KOPT-K1 (cell line): ENCODE data around the gene RGS16.

Experiments used
- H3K27ac ChIP-seq: fragments of 200-600 bp; sonication (generic); 2 replicates; pipeline ENCODE4 v1.5.1; 2016; ENCODE audit warnings: antibody characterized with exemption, mild to moderate bottlenecking, low read depth, low read length; ENCODE audit not compliant: poor library complexity, severe bottlenecking
- H3K36me3 ChIP-seq: fragments of 200-600 bp; sonication (generic); 2 replicates; pipeline ENCODE4 v1.5.1; 2017; ENCODE audit warnings: antibody characterized with exemption, mild to moderate bottlenecking, low read length, moderate library complexity; ENCODE audit not compliant: insufficient read depth
- H3K9me3 ChIP-seq: fragments of 200-600 bp; sonication (generic); 2 replicates; pipeline ENCODE4 v1.5.1; 2017; ENCODE audit warnings: antibody characterized with exemption, low read length, mild to moderate bottlenecking; ENCODE audit not compliant: insufficient read depth, poor library complexity, severe bottlenecking

Gene RGS16

DNA sequence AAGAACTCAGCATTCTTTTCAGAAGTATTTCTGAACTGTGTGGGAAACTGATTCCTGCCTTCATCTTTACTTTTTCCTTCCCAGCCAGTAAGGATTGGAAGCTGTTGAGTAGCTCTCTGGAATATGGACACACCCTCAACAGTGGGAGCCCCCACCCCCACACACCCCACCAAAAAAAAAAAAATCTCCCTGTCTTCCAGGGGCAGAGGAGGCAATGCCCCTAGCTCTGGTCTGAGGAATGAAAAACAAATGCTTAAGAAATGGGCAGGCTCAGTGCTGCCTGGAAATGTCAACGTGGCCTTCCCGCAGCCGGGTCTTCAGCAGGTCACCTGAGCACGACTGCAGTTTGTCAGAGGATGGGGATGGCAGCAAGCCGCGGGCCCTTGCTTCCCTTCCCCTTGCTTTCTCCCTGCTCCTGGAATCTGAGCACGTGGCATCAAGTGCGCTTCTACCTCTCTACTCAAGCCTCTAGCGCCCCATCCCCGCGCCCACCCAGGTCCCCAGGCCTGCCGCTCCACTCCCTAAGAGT is 479 bp downstream of the RGS16 start:
- no peak overlapping the region for H3K27ac ChIP-seq
- H3K9me3 ChIP-seq, result no peaks in the 10 kb centered on the region
- H3K36me3 ChIP-seq, result no peaks in the 10 kb centered on the region

DNA sequence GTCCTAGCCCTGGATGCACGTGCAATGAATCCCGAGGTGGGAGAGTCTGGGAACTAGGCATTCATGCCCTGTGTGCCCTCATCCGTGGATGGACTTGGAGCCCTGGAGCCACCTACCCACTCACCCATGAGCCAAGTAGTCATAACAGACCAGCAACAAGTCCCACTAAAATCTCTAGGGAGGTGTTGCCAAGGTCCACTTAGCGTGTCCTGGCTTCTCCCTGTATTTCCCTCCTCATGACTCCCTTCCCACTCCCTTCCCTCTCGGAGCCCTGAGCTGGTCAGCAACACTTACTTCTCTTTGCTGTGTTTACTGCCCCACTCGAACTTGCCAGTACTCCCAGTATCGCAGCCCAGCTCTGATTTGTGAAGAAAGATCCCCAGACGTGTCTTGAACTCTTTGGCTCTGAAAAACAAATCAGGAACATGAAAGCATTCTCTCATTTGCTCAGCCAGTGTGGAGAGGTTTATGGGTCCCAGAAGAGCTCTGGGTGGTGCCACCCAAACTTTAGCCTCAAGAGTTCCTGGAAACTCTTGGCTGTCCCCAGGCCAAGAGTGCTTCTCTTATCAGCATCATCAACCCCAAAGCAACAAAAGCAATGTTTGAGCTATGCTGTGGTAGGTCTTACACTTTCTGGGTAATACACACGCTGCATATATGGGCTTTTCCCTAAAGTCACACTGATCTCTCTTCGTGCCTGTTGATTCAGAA is 1.1 kb downstream of the RGS16 start:
- Histone ChIP-seq H3K9me3 (no peaks in the 10 kb centered on the region), H3K27ac (no peak overlapping the region), H3K36me3 (no peaks in the 10 kb centered on the region)

DNA sequence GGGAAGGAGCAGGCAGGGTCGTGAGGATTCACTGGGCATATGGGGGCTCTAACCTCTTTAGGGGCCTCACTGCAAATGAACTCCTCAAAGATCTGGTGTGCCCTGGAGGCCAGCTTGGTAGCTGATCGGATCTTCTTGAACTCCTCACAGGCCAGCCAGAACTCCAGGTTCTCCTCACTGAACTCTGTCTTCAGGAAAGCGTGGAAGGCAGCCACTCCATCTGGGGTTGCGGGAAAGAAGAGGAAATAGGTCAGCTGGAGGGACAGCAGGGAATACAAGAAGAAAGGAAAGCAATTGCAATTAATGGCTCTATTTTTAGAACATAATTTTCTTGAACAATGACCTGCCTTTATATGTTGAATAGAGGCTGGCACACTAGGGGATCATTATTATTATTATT is 2.3 kb downstream of the RGS16 start:
- Histone ChIP-seq H3K36me3 (no peaks in the 10 kb centered on the region), H3K27ac (no peak overlapping the region), H3K9me3 (no peaks in the 10 kb centered on the region)

GRCh38 chr1:182601416-182601786 is 2.8 kb downstream of the RGS16 start:
- Histone ChIP-seq H3K9me3 (no peaks in the 10 kb centered on the region), H3K36me3 (no peaks in the 10 kb centered on the region), H3K27ac (no peak overlapping the region)

DNA sequence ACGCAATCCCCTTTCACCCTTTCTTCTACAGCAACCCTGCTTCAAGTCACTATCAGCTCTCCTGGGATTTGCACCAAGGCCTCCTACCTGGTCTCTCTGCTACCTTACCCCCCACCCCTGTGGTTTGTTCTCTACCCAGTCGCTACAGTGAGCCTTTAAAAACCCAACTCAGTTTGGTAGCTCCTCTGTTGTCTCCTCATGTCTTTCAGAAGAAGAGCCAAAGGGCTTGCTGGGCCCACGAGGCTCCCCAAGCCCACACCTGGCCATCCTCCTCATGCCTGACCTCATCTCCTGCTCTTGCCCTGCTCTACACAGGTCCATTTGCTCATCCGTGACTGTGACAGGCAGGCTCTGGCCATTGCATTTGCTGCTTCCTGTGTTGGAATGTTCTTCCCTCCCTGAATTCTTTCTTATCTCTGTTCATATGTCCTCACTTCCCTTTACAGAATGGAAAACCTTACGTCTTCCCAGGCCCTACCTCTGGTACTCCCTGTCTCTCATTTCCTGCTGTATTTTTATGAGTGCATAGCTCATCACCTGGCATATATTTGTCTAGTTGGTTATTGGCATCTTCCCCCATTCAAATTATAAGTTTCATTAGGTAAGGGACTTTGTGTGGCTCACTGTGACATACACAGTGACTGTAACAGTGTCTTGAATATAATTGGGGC is 3.3 kb downstream of the RGS16 start:
- Histone ChIP-seq H3K9me3 (no peaks in the 10 kb centered on the region), H3K36me3 (no peaks in the 10 kb centered on the region), H3K27ac (no peak overlapping the region)

DNA sequence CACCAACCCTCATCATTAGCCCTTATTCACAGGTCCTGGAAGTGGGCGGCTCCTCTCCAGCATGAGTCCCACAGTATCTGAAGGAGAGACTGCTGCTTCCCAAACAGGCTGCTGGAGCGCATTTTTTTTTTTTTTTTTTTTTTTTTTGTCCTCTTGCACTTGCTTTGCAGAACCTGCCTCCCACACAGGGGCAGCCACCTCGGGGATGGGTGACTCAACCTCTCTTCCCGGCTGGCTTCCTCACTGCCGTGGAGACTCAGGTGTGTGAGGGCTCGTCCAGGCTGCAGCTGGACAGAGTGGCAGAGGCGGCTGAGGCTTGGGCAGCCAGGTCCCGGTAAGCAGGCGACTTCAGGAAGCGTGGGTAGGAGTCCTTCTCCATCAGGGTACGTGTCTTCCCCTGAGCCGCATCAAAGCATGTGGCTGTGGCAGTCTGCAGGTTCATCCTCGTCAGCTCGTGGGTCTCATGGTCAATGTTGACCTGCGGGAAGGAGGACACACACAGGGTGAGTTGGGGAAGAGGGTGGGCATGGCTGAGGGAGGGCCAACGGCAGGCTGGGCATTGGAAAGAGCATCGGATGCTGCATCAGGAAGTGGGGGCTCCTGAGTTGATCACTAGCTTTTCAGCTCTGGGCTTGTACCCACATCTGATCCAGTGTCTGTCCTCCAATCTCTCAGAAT is 4.0 kb downstream of the RGS16 start:
- Histone ChIP-seq H3K27ac (no peak overlapping the region), H3K36me3 (no peaks in the 10 kb centered on the region), H3K9me3 (no peaks in the 10 kb centered on the region)

DNA sequence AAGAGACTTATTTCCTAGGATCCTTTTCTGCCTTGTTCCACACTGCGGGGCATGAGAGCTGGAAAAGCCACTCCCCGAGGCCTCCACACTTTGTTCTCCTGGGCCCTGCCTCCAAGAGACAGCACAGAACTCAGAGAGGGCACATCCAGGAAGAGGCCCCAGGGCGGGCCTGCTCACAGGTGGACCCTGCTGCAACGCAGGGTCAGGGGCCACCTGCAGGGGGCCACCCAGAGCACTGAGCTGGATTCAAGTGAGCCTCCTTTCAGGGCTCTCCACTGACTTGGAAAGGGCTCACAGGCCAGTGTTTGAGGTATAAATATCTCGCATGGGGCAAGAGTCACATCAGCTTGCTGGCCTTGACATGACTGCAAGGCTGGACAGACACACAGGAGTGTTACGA is 4.8 kb downstream of the RGS16 start:
- Histone ChIP-seq H3K36me3 (no peaks in the 10 kb centered on the region), H3K27ac (no peak overlapping the region), H3K9me3 (no peaks in the 10 kb centered on the region)

DNA sequence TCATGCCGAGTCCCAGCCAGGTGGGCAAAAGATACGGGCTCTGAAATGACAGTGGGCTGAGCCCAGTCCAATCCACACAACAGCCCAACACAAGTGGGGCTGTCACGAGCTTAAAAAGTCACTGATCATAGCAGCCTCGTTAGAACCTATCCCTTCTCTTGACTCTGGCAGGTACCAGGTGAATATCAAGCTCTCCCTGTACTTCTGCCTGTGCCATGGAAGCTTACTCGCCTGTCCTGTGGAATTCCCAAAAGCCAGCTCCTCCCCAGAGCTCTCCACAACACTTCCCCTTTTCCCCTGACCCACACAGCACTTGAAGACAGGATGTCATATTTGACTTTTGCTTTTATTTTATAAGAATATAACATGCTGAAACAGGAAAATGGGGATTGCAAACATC is 5.9 kb downstream of the RGS16 start:
- no peaks in the 10 kb centered on the region for H3K9me3 ChIP-seq
- no peaks in the 10 kb centered on the region for H3K36me3 ChIP-seq
- no peak overlapping the region for H3K27ac ChIP-seq

DNA sequence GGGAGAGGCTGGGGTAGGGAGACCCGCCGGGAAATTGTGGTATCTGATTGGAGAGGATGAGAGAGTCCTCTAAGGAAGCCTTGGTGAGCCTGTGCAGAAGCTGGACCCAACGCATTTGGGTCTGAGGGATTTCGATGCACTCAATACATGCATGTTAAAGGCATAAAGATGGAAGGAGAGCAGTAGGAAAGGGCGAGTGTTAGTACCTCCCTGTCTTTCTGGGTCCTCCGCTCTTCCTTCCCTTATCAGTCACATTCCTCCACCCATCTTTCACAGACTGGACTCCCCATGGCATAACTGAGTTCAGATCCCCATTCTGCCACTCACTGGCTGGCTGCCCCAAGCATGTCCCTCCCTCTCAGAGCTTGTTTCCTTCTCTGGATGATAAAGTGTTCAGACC is 7.3 kb downstream of the RGS16 start:
- H3K36me3 ChIP-seq, result no peaks in the 10 kb centered on the region
- H3K27ac ChIP-seq, result no peak overlapping the region
- no peaks in the 10 kb centered on the region for H3K9me3 ChIP-seq

DNA sequence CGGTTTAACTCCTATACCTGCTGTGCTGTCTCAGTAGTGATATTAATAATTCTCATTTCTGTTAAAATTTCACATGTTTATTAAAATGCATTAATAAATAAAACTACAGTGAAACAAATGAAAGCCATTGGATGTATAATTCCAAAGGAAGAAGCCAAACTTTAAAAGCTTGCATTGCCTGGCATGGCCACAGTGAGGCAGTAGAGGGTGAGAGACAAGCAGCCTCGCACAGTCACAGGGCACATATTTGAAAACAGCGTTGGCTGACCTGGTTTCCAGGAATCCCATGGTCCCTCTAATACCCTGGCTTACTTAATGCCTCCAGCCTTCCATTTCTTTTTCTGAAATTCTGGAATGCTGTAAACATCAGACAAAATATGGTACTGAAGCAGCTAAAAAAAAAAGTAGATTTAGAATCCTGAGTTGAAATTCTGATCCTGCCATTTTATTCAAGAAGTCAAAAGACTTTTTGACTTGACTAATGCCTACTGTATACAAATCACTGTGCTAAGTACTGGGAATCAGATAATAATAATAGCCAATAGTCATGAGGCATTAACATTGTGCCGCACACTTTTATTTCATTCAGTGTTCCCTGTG is 8.4 kb downstream of the RGS16 start:
- H3K36me3 ChIP-seq, result no peaks in the 10 kb centered on the region
- no peaks in the 10 kb centered on the region for H3K9me3 ChIP-seq
- H3K27ac ChIP-seq, result no peak overlapping the region

GRCh38 chr1:182589931-182590330 is 14.3 kb downstream of the RGS16 start:
- no peaks in the 10 kb centered on the region for H3K9me3 ChIP-seq
- H3K36me3 ChIP-seq, result no peaks in the 10 kb centered on the region
- H3K27ac ChIP-seq, result no peak overlapping the region

DNA sequence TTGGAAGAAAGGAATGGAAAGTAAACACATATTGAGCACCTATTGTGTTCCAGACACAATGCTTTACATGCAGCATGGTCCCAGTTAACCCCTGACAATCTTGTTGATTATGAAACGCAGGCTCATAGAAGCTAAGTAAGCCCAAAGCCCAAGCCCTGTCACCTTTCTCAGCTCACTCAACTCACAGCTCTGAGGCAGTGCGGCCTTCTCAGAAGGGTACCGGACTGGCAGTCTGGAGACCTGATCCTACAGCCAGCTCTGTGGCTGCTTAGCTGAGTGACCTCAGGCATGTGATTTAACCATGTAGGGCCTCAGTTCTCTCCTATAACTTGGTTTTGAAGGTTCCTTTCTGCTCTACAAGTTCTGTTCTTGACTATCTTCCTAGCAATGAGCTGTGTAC is 14.7 kb downstream of the RGS16 start:
- no peaks in the 10 kb centered on the region for H3K36me3 ChIP-seq
- H3K9me3 ChIP-seq, result no peaks in the 10 kb centered on the region
- peak overlapping the region; percentile 93 for H3K27ac ChIP-seq

DNA sequence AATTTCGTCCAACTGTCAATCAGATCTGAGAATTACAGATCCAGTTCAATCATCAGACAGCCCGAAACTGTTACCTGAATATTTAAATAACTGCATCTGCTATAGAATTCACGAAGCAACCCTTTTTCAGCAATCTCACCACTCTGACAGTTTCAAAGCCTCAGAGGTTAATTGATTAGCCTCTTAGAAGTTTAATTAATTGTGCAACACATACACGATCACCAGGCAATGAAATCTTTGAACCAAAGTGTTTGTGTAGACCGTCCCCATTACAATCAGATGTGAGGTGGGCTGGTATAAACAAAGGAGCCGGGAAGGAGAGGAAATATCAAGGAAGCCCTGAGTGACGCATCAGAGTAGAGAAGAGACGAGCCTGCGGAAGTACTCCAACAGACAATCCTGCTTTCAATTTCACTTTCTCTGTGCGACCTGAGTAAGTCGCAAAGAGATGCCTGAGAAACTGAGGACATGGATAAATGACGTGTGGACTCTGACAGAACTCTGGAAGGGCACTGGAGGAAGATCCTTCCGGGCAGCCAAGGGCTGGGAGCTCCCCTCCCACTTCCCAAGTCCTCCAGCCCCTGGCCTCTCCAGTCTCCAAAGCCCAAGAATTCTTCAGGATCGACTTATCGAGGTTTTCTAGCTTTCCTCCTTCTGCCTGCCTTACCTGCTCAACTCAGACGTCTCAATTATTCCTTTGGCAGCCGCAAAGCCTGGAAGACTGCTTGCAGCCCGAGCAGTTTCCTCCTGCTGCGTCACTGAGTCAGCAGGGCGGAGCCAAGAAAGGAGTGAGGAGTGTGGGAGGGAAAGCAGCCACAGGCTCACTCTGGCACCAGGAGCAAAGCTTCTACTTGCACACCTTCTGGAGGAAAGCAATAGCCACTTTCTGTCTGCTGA is 15.4 kb downstream of the RGS16 start, which contains the start of gene RNASEL:
Gene RNASEL, minus strand, starts transcription at position 757 of the 897 bp plus-strand sequence. CDS start 2,450 bp downstream, outside the sequence.
- no peaks in the 10 kb centered on the region for H3K9me3 ChIP-seq
- H3K27ac ChIP-seq, result peak within 1 kb of the TSS; percentile 93

More for the DNA sequence above, 15.4 kb downstream of the RGS16 start, which contains the start of gene RNASEL:
- no peaks in the 10 kb centered on the region for H3K36me3 ChIP-seq
